Adrenal gland (tissue), 12 donors: ENCODE data around the gene PKD1. TPM values are rescaled to one million over a fixed set of nuclear protein-coding genes. Genes with fewer than 3 reads are reported as not detected.

Experiments used
- DNase-seq, 7 donors: peaks; one replicate each; pipeline ENCODE4 v3.0.0-alpha.2; 2019 to 2020
- H3K27ac ChIP-seq, 5 donors: fragments of 200-600 bp; sonication (generic) in 4 of 5; 1 replicate in 3 of 5; 2 replicates in 2 of 5; pipeline versions ENCODE4 v1.5.1 to v1.8.0; 2016 to 2020; ENCODE audit warnings: mild to moderate bottlenecking in 1 of 5
- H3K27me3 ChIP-seq: fragments of 200-600 bp; 2 replicates; pipeline ENCODE4 v1.8.0; 2021
- H3K36me3 ChIP-seq, 2 donors: fragments of 200-600 bp; replicated peaks in 1 of 2; 1 replicate in 1 of 2; 2 replicates in 1 of 2; pipeline versions ENCODE4 v1.5.1 to v1.8.0; 2018 to 2022
- H3K4me1 ChIP-seq, 2 donors: fragments of 200-600 bp; replicated peaks in 1 of 2; 1 replicate in 1 of 2; 2 replicates in 1 of 2; pipeline versions ENCODE4 v1.5.1 to v1.8.0; 2018 to 2021
- H3K4me3 ChIP-seq, 4 donors: fragments of 200-600 bp; sonication (generic) in 3 of 4; one replicate each; pipeline ENCODE4 v1.5.1; 2016 to 2018
- H3K9me3 ChIP-seq, 3 donors: fragments of 200-600 bp; sonication (generic) in 1 of 3; replicated peaks in 1 of 3; 1 replicate in 2 of 3; 2 replicates in 1 of 3; pipeline versions ENCODE4 v1.5.1 to v1.8.0; 2016 to 2021
- POLR2A ChIP-seq, 2 donors: fragments of 450-650 bp; IDR thresholded peaks; one replicate each; pipeline ENCODE4 v1.6.1; 2017; ENCODE audit warnings: antibody characterized with exemption in 2 of 2, mild to moderate bottlenecking in 2 of 2, moderate library complexity in 1 of 2
- WGBS, 4 donors: extraction: QIAGEN DNeasy Blood & Tissue Kit in 2 of 4; methylation state at CpG; one replicate each; pipeline versions ENCODE4 v1.1.5 to v1.1.7; 2013 to 2017; 5-methylcytosine and 5-hydroxymethylcytosine counted together
- intact Hi-C, 2 donors: fragments of 100-400 bp; cut with DNase I; formaldehyde crosslinking; loops; one replicate each; pipeline versions ENCODE4 v1.14.1 to v1.15.0; 2022 to 2023
- polyA plus RNA-seq, 3 donors: library from polyadenylated mRNA; stranded (reverse); fragments of 200-250 nt in 2 of 3; fragments of 350-450 nt in 1 of 3; fragmentation: Illumina TruSeq in 1 of 3; extraction: RNeasy Lipid Tissue Mini Kit (QIAGEN cat#74804) in 1 of 3; gene quantifications; one replicate each; pipeline ENCODE4 v1.2.3, GENCODE V29; 2013 to 2014
- total RNA-seq, 9 donors: library from RNA; depleted of rRNA in 4 of 9; stranded (reverse); fragments of >200 nt in 4 of 9; fragments of 120-200 nt in 1 of 9; fragmentation: NEBNext Ultra II Directional in 1 of 9; extraction: Animal tissue kit (Norgen Biotek cat#: 25700) in 1 of 9; gene quantifications; one replicate each; pipeline versions ENCODE4 v1.1.0 to v1.2.4, GENCODE V29; 2013 to 2023
- TF ChIP-seq, protein P1 (sequence below), 6 experiments: fragments of 450-650 bp in 4 of 6; fragments of 200-600 bp in 2 of 6; sonication (generic) in 1 of 6; IDR thresholded peaks; 1 replicate in 5 of 6; 2 replicates in 1 of 6; pipeline versions ENCODE4 v1.5.1 to v1.8.0; 2016 to 2021; ENCODE audit warnings: antibody characterized with exemption in 6 of 6, mild to moderate bottlenecking in 2 of 6, moderate library complexity in 1 of 6
- donor health status: healthy with polysubstance abuse.
- donor health status: Bipolar disorder and iron deficiency.
- donor health status: DM: yes; HTN: yes; CAD: no.
- donor health status: DM: no; HTN: no; CAD: no.
- donor health status: DM: no; HTN: no; CAD: no.
- donor health status: DM: yes; HTN: yes; CAD: no.

Gene PKD1
- total and polyA plus RNA-seq, 12 donors: 9.2 to 359 (median 102) TPM

- Histone ChIP-seq H3K27ac (no peak overlapping the region), H3K36me3 (peaks cover 0 to 59% of the 10 kb centered on the region in 2 donors), H3K4me1 (no peaks in the 10 kb centered on the region), H3K4me3 (no peak overlapping the region), H3K9me3 (no peaks in the 10 kb centered on the region), H3K27me3 (no peaks in the 10 kb centered on the region)
- TF ChIP-seq POLR2A (IDR thresholded peaks at IDR 0.05): no peak
- TF ChIP-seq, protein P1, sequence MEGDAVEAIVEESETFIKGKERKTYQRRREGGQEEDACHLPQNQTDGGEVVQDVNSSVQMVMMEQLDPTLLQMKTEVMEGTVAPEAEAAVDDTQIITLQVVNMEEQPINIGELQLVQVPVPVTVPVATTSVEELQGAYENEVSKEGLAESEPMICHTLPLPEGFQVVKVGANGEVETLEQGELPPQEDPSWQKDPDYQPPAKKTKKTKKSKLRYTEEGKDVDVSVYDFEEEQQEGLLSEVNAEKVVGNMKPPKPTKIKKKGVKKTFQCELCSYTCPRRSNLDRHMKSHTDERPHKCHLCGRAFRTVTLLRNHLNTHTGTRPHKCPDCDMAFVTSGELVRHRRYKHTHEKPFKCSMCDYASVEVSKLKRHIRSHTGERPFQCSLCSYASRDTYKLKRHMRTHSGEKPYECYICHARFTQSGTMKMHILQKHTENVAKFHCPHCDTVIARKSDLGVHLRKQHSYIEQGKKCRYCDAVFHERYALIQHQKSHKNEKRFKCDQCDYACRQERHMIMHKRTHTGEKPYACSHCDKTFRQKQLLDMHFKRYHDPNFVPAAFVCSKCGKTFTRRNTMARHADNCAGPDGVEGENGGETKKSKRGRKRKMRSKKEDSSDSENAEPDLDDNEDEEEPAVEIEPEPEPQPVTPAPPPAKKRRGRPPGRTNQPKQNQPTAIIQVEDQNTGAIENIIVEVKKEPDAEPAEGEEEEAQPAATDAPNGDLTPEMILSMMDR (IDR thresholded peaks at IDR 0.05): no peak
- intact Hi-C loops: no loop called here
- DNase-seq: no peak
- 90 to 98% (median 95%) methylated on average over 9 to 10 of the region's 10 CpGs for WGBS, 4 donors
Measured at GRCh38 chr16:2058872-2059271, 76.8 kb downstream of the PKD1 start.

- Histone ChIP-seq H3K4me1 (no peaks in the 10 kb centered on the region), H3K4me3 (no peak overlapping the region), H3K36me3 (peaks cover 0 to 64% of the 10 kb centered on the region in 2 donors), H3K27ac (no peak overlapping the region), H3K27me3 (no peaks in the 10 kb centered on the region), H3K9me3 (no peaks in the 10 kb centered on the region)
- 83 to 95% (median 91%) methylated on average over 5 to 13 of the region's 13 CpGs for WGBS, 4 donors
- no peak for TF ChIP-seq POLR2A (IDR thresholded peaks at IDR 0.05)
- TF ChIP-seq, protein P1 (IDR thresholded peaks at IDR 0.05): no peak
- intact Hi-C loops: no loop called here
- no peak for DNase-seq
Measured at GRCh38 chr16:2058420-2058819, 77.3 kb downstream of the PKD1 start.

GRCh38 chr16:2057438-2057837 is 78.3 kb downstream of the PKD1 start:
- no peaks in the 10 kb centered on the region for H3K9me3 ChIP-seq
- 87 to 91% (median 88%) methylated on average over 8 to 10 of the region's 10 CpGs for WGBS, 4 donors
- no peaks in the 10 kb centered on the region for H3K4me1 ChIP-seq
- no peaks in the 10 kb centered on the region for H3K27me3 ChIP-seq
- no peak for DNase-seq
- peaks cover 0 to 63% of the 10 kb centered on the region in 2 donors for H3K36me3 ChIP-seq
- intact Hi-C loops: no loop called here
- TF ChIP-seq, protein P1 (IDR thresholded peaks at IDR 0.05): no peak
- TF ChIP-seq POLR2A (IDR thresholded peaks at IDR 0.05): no peak
- no peak overlapping the region for H3K4me3 ChIP-seq
- no peak overlapping the region for H3K27ac ChIP-seq

GRCh38 chr16:2056681-2057407 is 78.9 kb downstream of the PKD1 start:
- no peak overlapping the region for H3K27ac ChIP-seq

More at GRCh38 chr16:2056681-2057407, 78.9 kb downstream of the PKD1 start:
- Histone ChIP-seq H3K36me3 (peaks cover 0 to 57% of the 10 kb centered on the region in 2 donors), H3K27me3 (no peaks in the 10 kb centered on the region), H3K4me1 (no peaks in the 10 kb centered on the region), H3K4me3 (no peak overlapping the region), H3K9me3 (no peaks in the 10 kb centered on the region)
- WGBS, 4 donors: 89 to 96% (median 91%) methylated on average over 4 to 19 of the region's 19 CpGs
- no peak for DNase-seq
- no peak for TF ChIP-seq POLR2A (IDR thresholded peaks at IDR 0.05)
- TF ChIP-seq, protein P1 (IDR thresholded peaks at IDR 0.05): peak in 2 of 6 experiments; percentile 27 to 51
- intact Hi-C loops: no loop called here
